NCI-H1436 treated with DMSO at 0.1 percent for 48 hours (cell line): ENCODE measurements around the gene RASIP1.
"Not testable (repeated sequence)": the region's sequence is repeated elsewhere in the genome, so short reads cannot be mapped to it uniquely, and the experiment has no call there.

ENCODE experiments used
- DNase-seq: peaks from one replicate; lab custom pipeline; 2025; lab: John Stamatoyannopoulos, UW

RASIP1 gene, protein sequence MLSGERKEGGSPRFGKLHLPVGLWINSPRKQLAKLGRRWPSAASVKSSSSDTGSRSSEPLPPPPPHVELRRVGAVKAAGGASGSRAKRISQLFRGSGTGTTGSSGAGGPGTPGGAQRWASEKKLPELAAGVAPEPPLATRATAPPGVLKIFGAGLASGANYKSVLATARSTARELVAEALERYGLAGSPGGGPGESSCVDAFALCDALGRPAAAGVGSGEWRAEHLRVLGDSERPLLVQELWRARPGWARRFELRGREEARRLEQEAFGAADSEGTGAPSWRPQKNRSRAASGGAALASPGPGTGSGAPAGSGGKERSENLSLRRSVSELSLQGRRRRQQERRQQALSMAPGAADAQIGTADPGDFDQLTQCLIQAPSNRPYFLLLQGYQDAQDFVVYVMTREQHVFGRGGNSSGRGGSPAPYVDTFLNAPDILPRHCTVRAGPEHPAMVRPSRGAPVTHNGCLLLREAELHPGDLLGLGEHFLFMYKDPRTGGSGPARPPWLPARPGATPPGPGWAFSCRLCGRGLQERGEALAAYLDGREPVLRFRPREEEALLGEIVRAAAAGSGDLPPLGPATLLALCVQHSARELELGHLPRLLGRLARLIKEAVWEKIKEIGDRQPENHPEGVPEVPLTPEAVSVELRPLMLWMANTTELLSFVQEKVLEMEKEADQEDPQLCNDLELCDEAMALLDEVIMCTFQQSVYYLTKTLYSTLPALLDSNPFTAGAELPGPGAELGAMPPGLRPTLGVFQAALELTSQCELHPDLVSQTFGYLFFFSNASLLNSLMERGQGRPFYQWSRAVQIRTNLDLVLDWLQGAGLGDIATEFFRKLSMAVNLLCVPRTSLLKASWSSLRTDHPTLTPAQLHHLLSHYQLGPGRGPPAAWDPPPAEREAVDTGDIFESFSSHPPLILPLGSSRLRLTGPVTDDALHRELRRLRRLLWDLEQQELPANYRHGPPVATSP

DNA sequence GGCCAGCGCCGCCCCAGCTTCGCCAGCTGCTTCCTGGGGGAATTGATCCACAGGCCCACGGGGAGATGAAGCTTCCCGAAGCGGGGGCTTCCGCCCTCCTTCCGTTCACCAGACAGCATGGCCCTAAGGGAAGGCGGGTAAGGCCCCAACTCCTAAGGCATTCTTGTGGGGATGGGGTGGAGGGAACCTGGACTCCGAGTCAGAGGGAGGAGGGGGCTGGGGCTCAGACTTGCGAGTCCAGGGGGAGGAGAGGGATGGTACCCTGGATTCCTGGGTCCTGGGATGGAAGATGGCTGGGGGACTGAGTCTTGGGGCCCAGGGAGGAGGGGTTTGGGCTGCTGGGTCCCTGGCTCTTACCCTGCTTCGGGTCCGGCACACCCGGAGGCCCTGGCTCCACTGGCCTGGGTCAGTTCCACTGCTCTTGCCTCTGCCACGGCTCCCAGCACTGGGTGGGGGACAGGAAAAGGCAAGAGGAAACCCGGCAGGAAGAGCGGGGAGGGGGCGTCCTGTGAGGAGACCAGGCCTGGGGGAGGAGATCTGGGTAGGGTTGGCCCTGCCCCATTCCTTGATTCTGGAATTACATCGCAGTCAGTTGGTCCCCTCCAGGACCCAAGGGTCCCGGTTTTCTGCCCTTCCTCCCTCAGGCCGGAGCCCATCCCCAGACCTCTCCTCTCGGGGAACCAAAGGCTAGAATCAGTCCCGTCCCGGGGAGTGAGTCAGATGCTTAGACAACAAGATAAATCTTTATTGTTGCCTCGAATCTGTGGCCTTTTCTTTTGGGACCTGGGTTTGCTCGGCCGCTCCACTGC, at the start of gene RASIP1:
TSS of gene RASIP1 (minus strand) at position 447 of the 809 bp plus-strand sequence. CDS start at position 119, 328 bp downstream.
- no peak for DNase-seq

DNA sequence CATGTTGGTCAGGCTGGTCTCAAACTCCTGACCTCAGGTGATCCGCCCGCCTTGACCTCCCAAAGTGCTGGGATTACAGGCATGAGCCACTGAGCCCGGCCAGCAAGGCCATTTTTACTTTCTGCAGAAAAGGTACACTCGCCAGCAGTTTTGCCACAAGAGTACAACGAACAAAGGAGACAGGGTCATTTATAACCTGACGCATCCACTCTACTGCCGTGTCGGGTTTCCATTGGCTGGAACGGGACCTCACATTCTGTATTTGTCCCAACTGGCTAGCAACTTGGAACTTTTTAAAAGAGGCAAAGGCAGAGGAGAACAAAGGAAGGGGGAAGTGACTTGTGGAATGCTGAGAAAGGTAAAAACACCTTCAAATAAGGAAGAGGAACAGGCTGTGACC, 46.9 kb upstream of the RASIP1 start:
- not testable (repeated sequence) for DNase-seq

- DNase-seq: not testable (repeated sequence)
Measured at GRCh38 chr19:48786422-48786821, 46.0 kb upstream of the RASIP1 start.

- no peak for DNase-seq
Measured at GRCh38 chr19:48784527-48784926, 44.1 kb upstream of the RASIP1 start.

GRCh38 chr19:48780631-48781391, 40.4 kb upstream of the RASIP1 start:
- no peak for DNase-seq

- no peak for DNase-seq
Measured at GRCh38 chr19:48779636-48780035, 39.2 kb upstream of the RASIP1 start.

DNA sequence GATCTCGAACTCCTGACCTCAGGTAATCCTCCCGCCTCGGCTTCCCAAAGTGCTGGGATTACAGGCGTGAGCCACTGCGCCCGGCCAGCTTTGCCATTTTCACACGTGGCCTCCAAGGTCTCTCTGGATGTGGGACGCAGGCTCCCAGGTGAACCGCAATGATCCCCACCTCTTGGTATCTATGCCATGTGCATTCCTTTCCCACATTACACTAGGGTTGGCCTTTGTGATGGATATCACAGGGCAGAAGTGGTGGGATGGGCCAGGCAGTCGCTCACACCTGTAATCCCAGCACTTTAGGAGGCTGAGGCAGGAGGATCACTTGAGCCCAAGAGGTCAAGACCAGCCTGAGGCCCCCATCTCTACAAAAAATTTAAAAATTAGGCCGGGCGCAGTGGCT, 37.3 kb upstream of the RASIP1 start:
- no peak for DNase-seq

DNA sequence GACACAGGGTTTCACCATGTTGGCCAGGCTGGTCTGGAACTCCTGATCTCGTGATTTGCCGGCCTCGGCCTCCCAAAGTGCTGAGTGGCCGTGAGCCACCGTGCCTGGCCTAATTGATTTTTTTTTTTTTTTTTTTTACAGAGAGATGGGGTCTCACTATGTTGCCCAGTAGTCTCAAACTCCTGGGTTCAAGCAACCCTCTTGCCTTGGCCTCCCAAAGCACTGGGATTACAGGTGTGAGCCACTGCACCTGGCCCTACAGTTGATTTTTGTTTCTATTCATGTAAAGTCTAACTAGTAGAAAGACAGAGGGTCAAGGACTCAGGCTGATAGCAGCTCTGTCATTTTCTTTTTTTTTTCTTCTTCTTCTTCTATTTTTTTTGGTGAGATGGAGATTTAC, 36.7 kb upstream of the RASIP1 start:
- DNase-seq: no peak

- DNase-seq: no peak
Measured at GRCh38 chr19:48772503-48772953, 32.1 kb upstream of the RASIP1 start.

DNA sequence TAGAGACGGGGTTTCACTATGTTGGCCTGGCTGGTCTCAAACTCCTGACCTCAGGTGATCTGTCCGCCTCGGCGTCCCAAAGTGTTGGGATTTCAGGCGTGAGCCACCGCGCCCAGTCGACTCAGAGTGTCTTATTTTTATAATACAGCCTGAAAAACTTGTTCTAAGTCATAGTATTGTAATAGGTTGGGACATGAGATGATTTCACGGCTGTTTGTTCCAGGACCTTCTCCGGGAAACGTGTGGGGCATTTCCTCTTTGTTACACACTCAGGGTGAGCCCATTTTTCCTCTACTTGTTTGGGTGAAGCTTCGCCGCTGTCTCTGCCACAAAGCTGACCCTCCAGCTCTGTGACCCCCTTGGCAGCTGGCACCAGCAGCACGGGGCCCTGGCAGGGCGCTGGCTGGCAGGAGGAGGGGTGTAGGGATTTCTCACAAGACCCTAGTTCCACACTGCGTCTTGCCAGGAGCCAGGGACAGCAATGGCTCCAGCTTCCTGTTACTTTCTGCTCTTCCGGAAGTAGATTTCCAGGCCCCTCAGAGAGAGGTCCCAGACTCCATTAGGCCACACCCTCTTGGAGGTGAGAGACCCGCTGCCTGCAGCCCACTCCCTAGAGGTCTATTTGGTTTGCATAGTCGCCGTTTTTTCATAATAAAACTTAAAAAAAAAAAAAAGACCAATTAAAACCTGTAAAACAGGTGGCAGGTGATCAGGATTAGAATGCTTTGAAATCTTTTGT, 30.5 kb upstream of the RASIP1 start:
- no peak for DNase-seq

GRCh38 chr19:48770266-48770665, 29.9 kb upstream of the RASIP1 start:
- no peak for DNase-seq

DNA sequence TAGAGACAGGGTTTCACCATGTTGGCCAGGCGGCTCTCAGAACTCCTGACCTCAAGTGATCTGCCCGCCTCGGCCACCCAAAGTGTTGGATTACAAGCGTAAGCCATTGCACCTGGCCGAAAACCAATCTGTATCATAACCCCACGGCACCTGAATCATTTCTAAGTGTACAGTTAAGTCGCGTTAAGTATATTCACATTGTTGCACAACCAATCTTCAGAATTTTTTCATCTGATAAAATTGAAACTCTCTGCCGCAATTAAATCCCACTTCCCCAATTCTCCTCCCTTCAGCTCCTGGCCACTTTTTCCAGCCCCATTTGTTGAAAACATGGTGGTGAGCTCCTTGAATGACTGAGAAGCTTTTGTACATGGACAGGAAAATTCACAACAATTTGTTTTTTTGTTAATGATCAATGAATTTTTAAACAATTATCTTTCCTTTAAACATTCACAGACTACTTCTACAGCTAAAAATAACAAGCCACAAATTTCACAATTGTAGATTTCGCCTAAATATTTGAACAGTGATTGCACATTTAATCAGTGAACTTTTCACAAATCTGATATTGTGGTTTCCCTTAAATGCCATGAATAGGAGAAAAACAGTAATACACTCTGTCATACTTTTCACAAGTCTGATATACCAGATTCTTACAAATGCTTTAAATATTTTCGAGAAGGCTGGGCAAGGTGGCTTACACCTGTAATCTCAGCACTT, 28.7 kb upstream of the RASIP1 start:
- DNase-seq: no peak

DNA sequence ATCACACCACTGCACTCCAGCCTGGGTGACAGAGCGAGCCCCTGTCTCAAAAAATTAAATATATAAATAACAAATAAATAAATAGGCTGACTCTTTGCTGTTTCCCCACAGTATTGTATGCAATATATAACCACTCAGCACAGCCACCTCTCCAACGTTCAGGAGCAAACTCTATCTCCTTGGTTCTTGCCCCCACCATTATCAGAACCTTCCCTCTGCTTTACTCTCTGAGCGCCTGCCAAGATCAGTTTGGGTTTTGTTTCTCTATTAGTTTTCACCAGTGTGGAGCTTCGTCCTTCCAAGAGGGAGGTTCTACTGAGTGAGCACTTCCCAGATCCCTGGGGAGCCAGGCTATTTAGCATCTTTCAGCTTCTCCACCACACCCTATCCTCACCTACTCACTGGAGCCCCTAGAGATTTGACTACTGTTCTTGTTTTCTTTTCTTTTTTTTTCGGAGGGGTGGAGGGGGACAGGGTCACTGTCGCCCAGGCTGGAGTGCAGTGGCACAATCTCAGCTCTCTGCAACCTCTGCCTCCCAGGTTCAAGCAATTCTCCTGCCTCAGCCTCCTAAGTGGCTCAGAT, 27.9 kb upstream of the RASIP1 start:
- DNase-seq: not testable (repeated sequence)

DNA sequence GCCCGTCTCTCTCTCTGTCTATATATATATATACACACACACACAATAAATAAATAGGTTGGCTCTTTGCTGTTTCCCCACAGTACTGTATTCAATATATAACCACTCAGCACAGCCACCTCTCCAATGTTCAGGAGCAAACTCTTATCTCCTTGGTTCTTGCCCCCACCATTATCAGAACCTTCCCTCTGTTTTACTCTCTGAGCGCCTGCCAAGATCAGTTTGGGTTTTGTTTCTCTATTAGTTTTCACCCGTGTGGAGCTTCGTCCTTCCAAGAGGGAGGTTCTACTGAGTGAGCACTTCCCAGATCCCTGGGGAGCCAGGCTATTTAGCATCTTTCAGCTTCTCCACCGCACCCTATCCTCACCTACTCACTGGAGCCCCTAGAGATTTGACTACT, 25.4 kb upstream of the RASIP1 start:
- not testable (repeated sequence) for DNase-seq

DNA sequence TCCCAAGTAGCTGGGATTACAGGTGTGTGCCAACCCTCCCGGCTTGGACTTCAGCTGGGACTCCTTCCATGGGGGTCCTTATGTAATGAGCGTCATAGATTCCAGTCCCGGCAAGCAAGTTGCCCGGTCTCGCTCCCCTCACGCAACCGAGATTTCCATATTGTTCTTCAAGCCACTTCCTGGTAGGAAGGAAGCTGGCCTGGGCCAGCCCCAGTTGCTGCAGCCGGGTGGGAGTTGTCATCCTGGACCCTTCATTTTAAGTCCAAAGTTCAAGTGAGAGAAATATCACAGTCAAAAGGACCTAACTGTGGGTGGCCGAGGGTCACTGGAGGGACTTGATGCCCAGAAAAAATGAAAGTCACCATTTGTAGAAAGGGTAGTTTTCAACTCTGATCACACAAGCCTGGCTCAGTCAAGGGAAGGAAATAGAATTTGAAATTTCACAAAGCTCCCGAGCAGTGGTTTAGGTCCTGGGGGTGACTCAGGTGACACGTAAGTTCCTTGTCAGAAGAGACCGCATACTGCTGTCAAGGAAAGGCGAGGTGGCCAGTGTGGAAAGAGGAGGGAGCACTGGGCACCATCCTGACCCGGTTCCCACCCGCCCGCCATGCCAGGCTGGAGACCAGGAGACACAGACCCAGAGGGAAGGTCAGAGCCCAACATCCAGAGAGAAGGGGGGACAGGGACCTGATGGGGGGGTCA, 20.2 kb upstream of the RASIP1 start:
- DNase-seq: no peak

GRCh38 chr19:48757741-48758144, 17.3 kb upstream of the RASIP1 start:
- no peak for DNase-seq

GRCh38 chr19:48757089-48757675, 16.8 kb upstream of the RASIP1 start:
- no peak for DNase-seq

DNA sequence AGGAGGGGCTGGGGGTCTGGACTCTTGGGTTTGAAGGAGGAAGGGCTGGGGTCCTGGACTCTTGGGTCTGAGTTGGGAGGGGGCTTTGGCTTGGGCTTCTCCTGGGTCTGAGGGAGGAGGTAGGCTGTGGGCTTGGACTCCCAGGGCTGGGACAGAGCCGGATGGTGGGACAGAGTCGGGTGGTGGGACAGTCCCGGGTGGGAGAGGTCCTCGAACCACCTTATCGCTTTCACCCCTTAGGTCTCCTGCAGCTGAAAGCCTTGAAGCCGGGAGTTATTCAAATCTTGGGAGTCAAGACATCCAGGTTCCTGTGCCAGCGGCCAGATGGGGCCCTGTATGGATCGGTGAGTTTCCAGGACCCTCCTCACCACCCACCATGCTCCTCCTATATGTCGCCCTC, 16.3 kb upstream of the RASIP1 start:
- no peak for DNase-seq
